CMK (cell line): Measurements from ENCODE around the gene CAMK2N2.

ENCODE experiments used
- DNase-seq: peaks from one replicate; pipeline ENCODE4 v3.0.0-alpha.2; 2010; ENCODE audit warnings: low read depth

Gene CAMK2N2

GRCh38 chr3:184211718-184212117 lies 49.6 kb downstream of the CAMK2N2 start:
- no peak for DNase-seq

- DNase-seq: no peak
These were observed 50.1 kb downstream of the CAMK2N2 start for GRCh38 chr3:184211297-184211696.
